MM.1S (cell line): ENCODE measurements around the gene GPANK1.

ENCODE experiments used
- DNase-seq: peaks from one replicate; pipeline ENCODE4 v3.0.0-alpha.2; 2015
- H2AFZ ChIP-seq: fragments of 300-600 bp; sonication (generic); 2 replicates; pipeline ENCODE4 v1.6.0; 2016; ENCODE audit warnings: antibody characterized with exemption, low read length
- H3F3A ChIP-seq: fragments of 300-600 bp; sonication (generic); 2 replicates; pipeline ENCODE4 v1.6.1; 2016; ENCODE audit warnings: mild to moderate bottlenecking, antibody characterized with exemption, low read length, moderate library complexity, mixed read lengths; ENCODE audit not compliant: insufficient read depth
- H3K27ac ChIP-seq: fragments of 300-600 bp; sonication (generic); 2 replicates; pipeline ENCODE4 v1.5.1; 2016; ENCODE audit warnings: mild to moderate bottlenecking, low read length
- H3K27me3 ChIP-seq: fragments of 300-600 bp; sonication (generic); replicated peaks from 2 replicates; pipeline ENCODE4 v1.6.0; 2016; ENCODE audit warnings: low read length; ENCODE audit not compliant: insufficient read depth
- H3K36me3 ChIP-seq: fragments of 300-600 bp; sonication (generic); replicated peaks from 2 replicates; pipeline ENCODE4 v1.6.1; 2016; ENCODE audit warnings: mild to moderate bottlenecking, low read length, mixed read lengths; ENCODE audit not compliant: insufficient read depth
- H3K4me1 ChIP-seq: fragments of 300-600 bp; sonication (generic); 2 replicates; pipeline ENCODE4 v1.6.1; 2016; ENCODE audit warnings: low read length, mixed read lengths
- H3K4me2 ChIP-seq: fragments of 300-600 bp; sonication (generic); 2 replicates; pipeline ENCODE4 v1.6.0; 2016; ENCODE audit warnings: low read depth, low read length
- H3K4me3 ChIP-seq: fragments of 300-600 bp; sonication (generic); 2 replicates; pipeline ENCODE4 v1.5.1; 2016; ENCODE audit warnings: low read length, mixed read lengths
- H3K79me2 ChIP-seq: fragments of 300-600 bp; sonication (generic); 2 replicates; pipeline ENCODE4 v1.6.1; 2016; ENCODE audit warnings: mixed run types, low read length, mixed read lengths
- H3K9ac ChIP-seq: fragments of 300-600 bp; sonication (generic); 2 replicates; pipeline ENCODE4 v1.6.1; 2016; ENCODE audit warnings: low read length, mixed read lengths
- H3K9me2 ChIP-seq: fragments of 300-600 bp; sonication (generic); replicated peaks from 2 replicates; pipeline ENCODE4 v1.6.1; 2016; ENCODE audit warnings: mild to moderate bottlenecking, low read length, mixed read lengths; ENCODE audit not compliant: insufficient read depth
- H3K9me3 ChIP-seq: fragments of 300-600 bp; sonication (generic); replicated peaks from 2 replicates; pipeline ENCODE4 v1.6.1; 2016; ENCODE audit warnings: mild to moderate bottlenecking, low read length, mixed read lengths; ENCODE audit not compliant: insufficient read depth
- H4K20me1 ChIP-seq: fragments of 300-600 bp; sonication (generic); 2 replicates; pipeline ENCODE4 v1.6.1; 2016; ENCODE audit warnings: mild to moderate bottlenecking, low read length, moderate library complexity, mixed read lengths; ENCODE audit not compliant: insufficient read depth
- CTCF ChIP-seq: fragments of 300-600 bp; sonication (generic); IDR thresholded peaks from 2 replicates; pipeline ENCODE4 v1.5.1; 2016; ENCODE audit warnings: antibody characterized with exemption, low read length, mixed read lengths
- EZH2 ChIP-seq: fragments of 300-600 bp; sonication (generic); optimal IDR thresholded peaks from 2 replicates; pipeline ENCODE3; 2017; ENCODE audit warnings: low read depth, mild to moderate bottlenecking, antibody characterized with exemption, low read length, mixed read lengths
- EZH2phosphoT487 ChIP-seq: fragments of 300-600 bp; sonication (generic); IDR thresholded peaks from 2 replicates; pipeline ENCODE4 v1.6.1; 2018; ENCODE audit warnings: antibody characterized with exemption, low read length

GPANK1 gene

GRCh38 chr6:31693535-31693934 lies 28.7 kb upstream of the GPANK1 start:
- Histone ChIP-seq H4K20me1 (no peaks in the 10 kb centered on the region), H3K4me1 (no peaks in the 10 kb centered on the region), H3K27ac (no peak overlapping the region), H3K9me2 (no peaks in the 10 kb centered on the region), H3K9ac (no peak overlapping the region), H2AFZ (no peak overlapping the region), H3K4me3 (no peak overlapping the region), H3K36me3 (no peaks in the 10 kb centered on the region), H3F3A (no peaks in the 10 kb centered on the region), H3K79me2 (0 out of 2 replicates have a peak, but pooled peaks cover 5% of the 10 kb centered on the region), H3K4me2 (no peak overlapping the region), H3K9me3 (no peaks in the 10 kb centered on the region), H3K27me3 (no peaks in the 10 kb centered on the region)
- DNase-seq = no peak
- TF ChIP-seq CTCF (no peak), EZH2 (no peak), EZH2phosphoT487 (no peak)

- H3K27ac ChIP-seq = no peak overlapping the region
- no peaks in the 10 kb centered on the region for H4K20me1 ChIP-seq
- H3K27me3 ChIP-seq = no peaks in the 10 kb centered on the region
- no peak for DNase-seq
- H3K79me2 ChIP-seq = 0 out of 2 replicates have a peak, but pooled peaks cover 5% of the 10 kb centered on the region
- no peaks in the 10 kb centered on the region for H3K4me1 ChIP-seq
- no peaks in the 10 kb centered on the region for H3K9me2 ChIP-seq
- no peak overlapping the region for H3K4me2 ChIP-seq
- TF ChIP-seq EZH2 (no peak), CTCF (no peak), EZH2phosphoT487 (no peak)
- H2AFZ ChIP-seq = no peak overlapping the region
- no peak overlapping the region for H3K4me3 ChIP-seq
- no peaks in the 10 kb centered on the region for H3K9me3 ChIP-seq
- H3F3A ChIP-seq = no peaks in the 10 kb centered on the region
- no peaks in the 10 kb centered on the region for H3K36me3 ChIP-seq
- H3K9ac ChIP-seq = no peak overlapping the region
Observed at GRCh38 chr6:31692886-31693285, 28.1 kb upstream of the GPANK1 start.

GRCh38 chr6:31692353-31692752 lies 27.6 kb upstream of the GPANK1 start:
- H4K20me1 ChIP-seq = no peaks in the 10 kb centered on the region
- H3K79me2 ChIP-seq = 0 out of 2 replicates have a peak, but pooled peaks cover under 1% of the 10 kb centered on the region
- H3K36me3 ChIP-seq = no peaks in the 10 kb centered on the region
- no peaks in the 10 kb centered on the region for H3K9me2 ChIP-seq
- no peak overlapping the region for H3K9ac ChIP-seq
- H3K27ac ChIP-seq = no peak overlapping the region
- no peak for TF ChIP-seq CTCF
- no peak for DNase-seq
- H3K4me3 ChIP-seq = no peak overlapping the region
- no peaks in the 10 kb centered on the region for H3K9me3 ChIP-seq
- no peaks in the 10 kb centered on the region for H3F3A ChIP-seq
- H2AFZ ChIP-seq = no peak overlapping the region
- no peaks in the 10 kb centered on the region for H3K27me3 ChIP-seq
- H3K4me2 ChIP-seq = no peak overlapping the region
- H3K4me1 ChIP-seq = no peaks in the 10 kb centered on the region
